ENCODE measurements around the gene F8. TPM values are rescaled to one million over a fixed set of nuclear protein-coding genes. Genes with fewer than 3 reads are reported as not detected.

F8 gene
- total RNA-seq, 4 donors from 2014 or later, result 11.8 to 63.0 (median 28.5) TPM

- no peak for TF ChIP-seq CTCF (IDR thresholded peaks at IDR 0.05)
- no peak for TF ChIP-seq POLR2A (IDR thresholded peaks at IDR 0.05)
- no peak overlapping the region for H3K27ac ChIP-seq
These were observed 208.7 kb downstream of the F8 start for GRCh38 chrX:154813801-154814200.

GRCh38 chrX:154812341-154813101 is 210.0 kb downstream of the F8 start:
- no peak overlapping the region for H3K4me3 ChIP-seq
- intact Hi-C loops (cut with DNase I; ENCODE audit: low total_unique reads), result no loop called here
- TF ChIP-seq POLR2A (IDR thresholded peaks at IDR 0.05), result no peak
- TF ChIP-seq CTCF (IDR thresholded peaks at IDR 0.05), result no peak

More at GRCh38 chrX:154813801-154814200, 208.7 kb downstream of the F8 start:
- DNase-seq, result no peak
- Histone ChIP-seq H3K4me3 (no peak overlapping the region), H3K9me3 (no peaks in the 10 kb centered on the region), H3K36me3 (no peaks in the 10 kb centered on the region), H3K4me1 (no peaks in the 10 kb centered on the region), H3K27me3 (peaks cover 0 to 6% of the 10 kb centered on the region in 2 donors)
- intact Hi-C loops (cut with DNase I; ENCODE audit: low total_unique reads), result no loop called here

GRCh38 chrX:154809939-154810665 is 212.4 kb downstream of the F8 start:
- Histone ChIP-seq H3K9me3 (no peaks in the 10 kb centered on the region), H3K27me3 (peaks cover 0 to 6% of the 10 kb centered on the region in 2 donors), H3K4me3 (no peak overlapping the region), H3K4me1 (no peaks in the 10 kb centered on the region), H3K27ac (no peak overlapping the region), H3K36me3 (no peaks in the 10 kb centered on the region)
- TF ChIP-seq CTCF (IDR thresholded peaks at IDR 0.05) (no peak), POLR2A (IDR thresholded peaks at IDR 0.05) (no peak)
- DNase-seq, result no peak
- intact Hi-C loops (cut with DNase I; ENCODE audit: low total_unique reads), result no loop called here

More at GRCh38 chrX:154812341-154813101, 210.0 kb downstream of the F8 start:
- no peak overlapping the region for H3K27ac ChIP-seq
- no peaks in the 10 kb centered on the region for H3K4me1 ChIP-seq
- DNase-seq, result no peak
- H3K36me3 ChIP-seq, result no peaks in the 10 kb centered on the region
- H3K9me3 ChIP-seq, result no peaks in the 10 kb centered on the region
- peaks cover 0 to 6% of the 10 kb centered on the region in 2 donors for H3K27me3 ChIP-seq

- TF ChIP-seq POLR2A (IDR thresholded peaks at IDR 0.05), result no peak
- intact Hi-C loops (cut with DNase I; ENCODE audit: low total_unique reads), result no loop called here
- H3K27me3 ChIP-seq, result no peaks in the 10 kb centered on the region
- H3K4me3 ChIP-seq, result no peak overlapping the region
- DNase-seq, result no peak
- no peaks in the 10 kb centered on the region for H3K36me3 ChIP-seq
- H3K27ac ChIP-seq, result no peak overlapping the region
- no peaks in the 10 kb centered on the region for H3K9me3 ChIP-seq
- H3K4me1 ChIP-seq, result no peaks in the 10 kb centered on the region
These were observed 215.6 kb downstream of the F8 start for GRCh38 chrX:154806837-154807501.

- Histone ChIP-seq H3K27me3 (no peaks in the 10 kb centered on the region), H3K9me3 (no peaks in the 10 kb centered on the region), H3K27ac (peak overlapping the region; percentile 61 to 73), H3K4me3 (peak overlapping the region; percentile 54 to 57), H3K4me1 (no peaks in the 10 kb centered on the region), H3K36me3 (no peaks in the 10 kb centered on the region)
- DNase-seq, result no peak
- intact Hi-C loops (cut with DNase I; ENCODE audit: low total_unique reads), result no loop called here
- TF ChIP-seq POLR2A (IDR thresholded peaks at IDR 0.05) (no peak), CTCF (IDR thresholded peaks at IDR 0.05) (no peak)
These were observed 216.8 kb downstream of the F8 start for GRCh38 chrX:154805696-154806091.
